Lower lobe of right lung (tissue), 2 donors: Measurements from ENCODE around the gene SORCS2. TPM values are rescaled to one million over a fixed set of nuclear protein-coding genes. Genes with fewer than 3 reads are reported as not detected.
"Not testable (repeated sequence)": the region's sequence is repeated elsewhere in the genome, so short reads cannot be mapped to it uniquely, and the experiment has no call there.

Source experiments
- ATAC-seq, 2 donors: fragments of 200-7000 bp; cut with Tn5 transposase; one replicate each; pipeline ENCODE4 v1.9.1; 2020 to 2022; ENCODE audit warnings: mild to moderate bottlenecking in 2 of 2, moderate library complexity in 2 of 2
- DNase-seq: peaks from one replicate; pipeline ENCODE4 v3.0.0-alpha.2; 2020
- H3K27ac ChIP-seq: fragments of 200-600 bp; one replicate; pipeline ENCODE4 v1.8.0; 2022
- H3K27me3 ChIP-seq: fragments of 200-600 bp; one replicate; pipeline ENCODE4 v1.8.0; 2022; ENCODE audit warnings: low read depth
- H3K36me3 ChIP-seq: fragments of 200-600 bp; one replicate; pipeline ENCODE4 v1.8.0; 2022; ENCODE audit warnings: mild to moderate bottlenecking
- H3K4me1 ChIP-seq: fragments of 200-600 bp; one replicate; pipeline ENCODE4 v1.8.0; 2022
- H3K4me3 ChIP-seq: fragments of 200-600 bp; one replicate; pipeline ENCODE4 v1.8.0; 2022; ENCODE audit warnings: mild to moderate bottlenecking
- H3K9me3 ChIP-seq: fragments of 200-600 bp; one replicate; pipeline ENCODE4 v1.8.0; 2022
- intact Hi-C: fragments of 100-400 bp; cut with DNase I; formaldehyde crosslinking; loops from one replicate; pipeline ENCODE4 v1.11.0; 2022
- total RNA-seq: library from RNA; stranded (reverse); fragmentation: NEBNext Ultra II Directional; extraction: Animal tissue kit (Norgen Biotek cat#: 25700); gene quantifications from one replicate; pipeline ENCODE4 v1.2.1, GENCODE V29; 2021
- TF ChIP-seq, protein P1 (sequence below): fragments of 200-600 bp; IDR thresholded peaks from one replicate; pipeline ENCODE4 v1.8.0; 2022; ENCODE audit warnings: antibody characterized with exemption, mild to moderate bottlenecking
- donor health status: DM: no; HTN: yes; CAD: no; lungs with severe emphysema.

The SORCS2 gene
- total RNA-seq, 1 donor from 2014 or later, result 5.8 TPM

DNA sequence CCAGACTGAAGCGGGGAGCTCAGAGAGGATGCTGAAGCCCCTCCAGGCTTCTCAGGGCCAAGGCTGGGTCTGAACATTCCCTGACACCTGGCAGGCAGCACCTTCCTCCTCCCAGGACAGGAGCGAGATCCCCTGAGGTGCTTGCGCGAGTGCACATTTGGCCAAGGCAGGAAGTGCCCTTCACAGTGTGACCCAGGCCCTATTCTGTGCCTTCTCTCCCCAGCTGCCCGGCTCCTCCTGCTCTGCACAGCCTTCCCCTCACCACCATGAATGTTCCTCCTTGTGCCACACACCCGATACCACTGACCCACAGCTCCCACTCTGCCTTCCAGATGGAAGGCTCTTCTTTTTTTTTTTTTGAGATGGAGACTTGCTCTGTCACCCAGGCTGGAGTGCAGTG is 259.5 kb downstream of the SORCS2 start:
- Histone ChIP-seq H3K4me3 (no peak overlapping the region), H3K27me3 (no peaks in the 10 kb centered on the region), H3K36me3 (no peaks in the 10 kb centered on the region), H3K9me3 (no peaks in the 10 kb centered on the region), H3K4me1 (no peaks in the 10 kb centered on the region), H3K27ac (no peak overlapping the region)
- DNase-seq, result no peak
- ATAC-seq, result peak in 1 of 2 donors; percentile 28
- intact Hi-C loops, result no loop called here
- TF ChIP-seq, protein P1, sequence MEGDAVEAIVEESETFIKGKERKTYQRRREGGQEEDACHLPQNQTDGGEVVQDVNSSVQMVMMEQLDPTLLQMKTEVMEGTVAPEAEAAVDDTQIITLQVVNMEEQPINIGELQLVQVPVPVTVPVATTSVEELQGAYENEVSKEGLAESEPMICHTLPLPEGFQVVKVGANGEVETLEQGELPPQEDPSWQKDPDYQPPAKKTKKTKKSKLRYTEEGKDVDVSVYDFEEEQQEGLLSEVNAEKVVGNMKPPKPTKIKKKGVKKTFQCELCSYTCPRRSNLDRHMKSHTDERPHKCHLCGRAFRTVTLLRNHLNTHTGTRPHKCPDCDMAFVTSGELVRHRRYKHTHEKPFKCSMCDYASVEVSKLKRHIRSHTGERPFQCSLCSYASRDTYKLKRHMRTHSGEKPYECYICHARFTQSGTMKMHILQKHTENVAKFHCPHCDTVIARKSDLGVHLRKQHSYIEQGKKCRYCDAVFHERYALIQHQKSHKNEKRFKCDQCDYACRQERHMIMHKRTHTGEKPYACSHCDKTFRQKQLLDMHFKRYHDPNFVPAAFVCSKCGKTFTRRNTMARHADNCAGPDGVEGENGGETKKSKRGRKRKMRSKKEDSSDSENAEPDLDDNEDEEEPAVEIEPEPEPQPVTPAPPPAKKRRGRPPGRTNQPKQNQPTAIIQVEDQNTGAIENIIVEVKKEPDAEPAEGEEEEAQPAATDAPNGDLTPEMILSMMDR, result no peak

DNA sequence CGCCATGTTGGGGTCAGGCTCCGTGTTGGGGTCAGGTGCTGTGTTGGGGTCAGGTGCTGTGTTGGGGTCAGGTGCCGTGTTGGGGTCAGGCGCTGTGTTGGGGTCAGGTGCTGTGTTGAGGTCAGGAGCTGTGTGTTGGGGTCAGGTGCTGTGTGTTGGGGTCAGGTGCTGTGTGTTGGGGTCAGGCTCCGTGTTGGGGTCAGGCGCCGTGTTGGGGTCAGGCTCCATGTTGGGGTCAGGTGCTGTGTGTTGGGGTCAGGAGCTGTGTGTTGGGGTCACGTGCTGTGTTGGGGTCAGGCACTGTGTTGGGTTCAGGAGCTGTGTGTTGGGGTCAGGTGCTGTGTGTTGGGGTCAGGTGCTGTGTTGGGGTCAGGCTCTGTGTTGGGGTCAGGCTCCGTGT is 260.5 kb downstream of the SORCS2 start:
- H3K4me1 ChIP-seq, DNase-seq, intact Hi-C loops, H3K9me3 ChIP-seq, H3K27ac ChIP-seq, ATAC-seq, H3K36me3 ChIP-seq, H3K27me3 ChIP-seq, H3K4me3 ChIP-seq: not testable (repeated sequence)

DNA sequence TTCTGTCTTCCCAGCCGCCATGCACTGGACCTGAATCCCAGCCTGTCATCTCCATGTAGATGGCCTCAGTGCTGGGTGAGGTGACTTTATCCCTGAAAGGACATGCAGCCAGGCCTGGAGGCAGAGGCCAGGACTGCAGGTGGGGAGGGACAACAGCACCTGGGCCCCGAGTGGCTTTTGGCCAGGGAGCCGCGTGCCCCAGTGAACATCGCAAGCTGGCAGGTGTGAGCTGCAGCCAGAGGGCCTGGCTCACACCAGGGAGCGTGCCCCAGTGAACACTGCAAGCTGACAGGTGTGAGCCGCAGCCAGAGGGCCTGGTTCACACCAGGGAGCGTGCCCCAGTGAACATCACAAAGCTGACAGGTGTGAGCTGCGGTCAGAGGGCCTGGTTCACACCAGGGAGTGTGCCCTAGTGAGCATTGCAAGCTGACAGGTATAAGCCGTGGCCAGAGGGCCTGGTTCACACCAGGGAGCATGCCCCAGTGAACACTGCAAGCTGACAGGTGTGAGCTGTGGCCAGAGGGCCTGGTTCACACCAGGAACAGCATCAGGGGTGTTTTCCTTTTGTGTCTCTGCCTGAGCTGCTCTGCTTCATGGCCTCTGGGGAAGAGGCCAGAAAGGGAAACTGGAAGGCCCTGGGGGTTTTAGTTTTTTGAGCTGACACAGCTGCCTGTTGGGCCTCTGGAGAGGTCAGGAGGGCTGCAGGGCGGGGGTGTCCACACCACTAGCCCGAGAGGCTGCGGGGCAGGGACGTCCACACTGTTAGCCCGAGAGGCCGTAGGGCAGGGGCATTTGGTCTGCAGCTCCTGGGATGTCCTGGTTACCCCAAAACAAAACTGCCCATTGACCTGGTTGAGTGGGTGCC is 265.1 kb downstream of the SORCS2 start:
- ATAC-seq, result peak in 1 of 2 donors; percentile 4
- H3K36me3 ChIP-seq, result no peaks in the 10 kb centered on the region
- H3K4me1 ChIP-seq, result no peaks in the 10 kb centered on the region
- no peak overlapping the region for H3K27ac ChIP-seq
- intact Hi-C loops, result no loop called here
- no peak for DNase-seq
- TF ChIP-seq, protein P1, result no peak
- H3K4me3 ChIP-seq, result no peak overlapping the region
- H3K9me3 ChIP-seq, result no peaks in the 10 kb centered on the region
- H3K27me3 ChIP-seq, result no peaks in the 10 kb centered on the region

DNA sequence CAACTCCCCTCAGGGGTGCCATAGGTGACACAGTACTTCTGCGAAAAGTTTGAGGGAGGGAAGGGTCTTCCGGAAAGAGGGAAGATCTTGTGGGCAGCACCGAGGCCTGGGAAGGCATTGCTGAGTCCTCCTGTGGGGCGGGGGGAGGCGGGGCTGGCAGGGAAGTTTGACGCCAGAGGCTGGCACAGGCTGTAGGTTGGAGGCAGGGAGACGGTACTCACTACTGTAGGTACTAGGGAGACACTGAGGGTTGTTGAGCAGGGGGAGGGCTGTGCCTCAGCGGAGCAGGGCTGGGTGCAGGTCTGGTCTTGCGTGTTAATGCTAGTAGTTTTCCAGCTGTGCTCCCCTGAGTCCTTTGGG is 265.7 kb downstream of the SORCS2 start:
- Histone ChIP-seq H3K4me1 (no peaks in the 10 kb centered on the region), H3K36me3 (no peaks in the 10 kb centered on the region), H3K9me3 (no peaks in the 10 kb centered on the region), H3K27ac (no peak overlapping the region), H3K27me3 (no peaks in the 10 kb centered on the region), H3K4me3 (no peak overlapping the region)
- DNase-seq (no peak), ATAC-seq (peak in 1 of 2 donors; percentile 18)
- TF ChIP-seq, protein P1, result no peak
- intact Hi-C loops, result no loop called here

DNA sequence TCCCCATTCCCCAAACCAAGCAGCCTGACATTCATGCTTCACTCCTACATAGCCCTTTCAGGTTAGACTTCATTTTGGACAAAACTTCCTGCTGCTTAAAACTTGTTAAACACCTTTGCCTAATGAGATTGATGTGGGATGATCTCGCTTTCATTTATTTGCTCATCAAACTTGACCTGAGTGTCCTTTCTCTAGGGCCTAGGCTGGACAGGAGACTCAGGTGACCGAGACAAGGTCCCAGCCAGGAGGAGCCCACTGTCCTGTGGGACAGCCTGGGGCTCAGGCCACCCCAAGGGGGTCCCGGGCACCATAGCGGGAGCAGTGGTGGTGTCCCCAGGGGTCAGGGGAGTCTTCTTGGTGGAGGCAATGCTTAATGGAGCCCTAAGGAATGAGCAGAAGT is 266.1 kb downstream of the SORCS2 start:
- no peaks in the 10 kb centered on the region for H3K36me3 ChIP-seq
- ATAC-seq (no peak), DNase-seq (no peak)
- intact Hi-C loops, result no loop called here
- H3K4me1 ChIP-seq, result no peaks in the 10 kb centered on the region
- no peak overlapping the region for H3K4me3 ChIP-seq
- TF ChIP-seq, protein P1, result no peak
- H3K27ac ChIP-seq, result no peak overlapping the region
- H3K9me3 ChIP-seq, result no peaks in the 10 kb centered on the region
- H3K27me3 ChIP-seq, result no peaks in the 10 kb centered on the region

DNA sequence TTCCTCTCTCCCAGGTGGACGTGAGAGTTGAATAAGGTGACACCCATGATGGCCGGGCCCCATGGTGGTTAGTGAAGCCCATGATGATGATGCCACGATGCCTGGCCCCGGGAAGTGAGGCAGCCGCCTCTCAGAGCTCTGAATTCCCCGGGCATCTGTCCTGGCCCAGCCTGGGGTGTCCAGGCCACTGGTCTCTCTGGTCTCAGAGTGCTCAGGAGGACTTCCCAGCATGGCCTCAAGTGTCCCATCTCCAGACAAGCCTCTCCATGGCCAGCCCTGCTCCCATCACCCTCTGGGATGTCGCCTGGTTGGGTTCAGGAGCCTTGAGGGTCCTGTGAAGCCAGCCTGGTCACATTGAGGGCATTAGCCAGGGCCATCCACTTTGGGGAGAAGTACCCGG is 267.1 kb downstream of the SORCS2 start:
- ATAC-seq (no peak), DNase-seq (no peak)
- Histone ChIP-seq H3K27ac (no peak overlapping the region), H3K4me1 (no peaks in the 10 kb centered on the region), H3K4me3 (no peak overlapping the region), H3K27me3 (no peaks in the 10 kb centered on the region), H3K36me3 (no peaks in the 10 kb centered on the region), H3K9me3 (no peaks in the 10 kb centered on the region)
- TF ChIP-seq, protein P1, result no peak
- intact Hi-C loops, result no loop called here
